Activated CD8-positive, alpha-beta memory T cell treated with anti-CD3 and anti-CD28 coated beads, Interleukin-2, amount 50 U/mL, for 1 hour (primary cell): Measurements from ENCODE around the gene ATP9B.

ENCODE experiments used
- DNase-seq: peaks from one replicate; pipeline ENCODE4 v3.0.0-alpha.2; 2020; ENCODE audit errors: extremely low read depth

The ATP9B gene

GRCh38 chr18:79425569-79425886, 356.3 kb downstream of the ATP9B start:
- no peak for DNase-seq

GRCh38 chr18:79426376-79427300, 357.4 kb downstream of the ATP9B start:
- DNase-seq: no peak

DNA sequence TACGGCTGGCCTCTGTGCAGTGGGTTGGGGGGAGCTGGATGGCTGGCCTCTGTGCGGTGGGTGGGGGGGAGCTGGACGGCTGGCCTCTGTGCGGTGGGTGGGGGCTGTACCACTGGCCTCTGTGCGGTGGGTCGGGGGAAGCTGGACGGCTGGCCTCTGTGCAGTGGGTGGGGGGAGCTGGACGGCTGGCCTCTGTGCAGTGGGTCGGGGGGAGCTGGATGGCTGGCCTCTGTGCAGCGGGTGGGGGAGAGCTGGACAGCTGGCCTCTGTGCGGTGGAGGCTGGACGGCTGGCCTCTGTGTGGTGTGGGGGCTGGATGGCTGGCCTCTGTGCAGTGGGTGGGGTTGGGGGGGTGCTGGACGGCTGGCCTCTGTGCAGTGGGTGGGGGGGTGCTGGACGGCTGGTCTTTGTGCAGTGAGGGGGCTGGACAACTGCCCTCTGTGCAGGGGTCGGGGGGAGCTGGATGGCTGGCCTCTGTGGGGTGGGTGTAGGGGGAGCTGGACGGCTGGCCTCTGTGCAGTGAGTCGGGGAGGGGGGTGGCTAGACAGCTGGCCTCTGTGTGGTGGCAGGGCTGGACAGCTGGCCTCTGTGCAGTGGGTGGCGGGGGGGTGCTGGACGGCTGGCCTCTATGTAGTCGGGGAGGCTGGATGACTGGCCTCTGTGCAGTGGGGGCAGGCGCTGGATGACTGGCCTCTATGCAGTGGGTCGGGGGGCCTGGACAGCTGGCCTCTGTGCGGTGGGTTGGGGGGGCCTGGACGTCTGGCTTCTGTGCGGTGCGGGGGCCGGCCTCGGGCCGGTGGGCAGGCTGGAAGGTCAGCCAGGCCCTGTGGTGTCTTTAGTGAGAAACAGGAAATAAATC, 358.4 kb downstream of the ATP9B start:
- no peak for DNase-seq
